Measurements from ENCODE around the gene GIMAP1. TPM values are rescaled to one million over a fixed set of nuclear protein-coding genes. Genes with fewer than 3 reads are reported as not detected.

GIMAP1 gene
- total RNA-seq, 1 experiment from 2014 or later: not detected

DNA sequence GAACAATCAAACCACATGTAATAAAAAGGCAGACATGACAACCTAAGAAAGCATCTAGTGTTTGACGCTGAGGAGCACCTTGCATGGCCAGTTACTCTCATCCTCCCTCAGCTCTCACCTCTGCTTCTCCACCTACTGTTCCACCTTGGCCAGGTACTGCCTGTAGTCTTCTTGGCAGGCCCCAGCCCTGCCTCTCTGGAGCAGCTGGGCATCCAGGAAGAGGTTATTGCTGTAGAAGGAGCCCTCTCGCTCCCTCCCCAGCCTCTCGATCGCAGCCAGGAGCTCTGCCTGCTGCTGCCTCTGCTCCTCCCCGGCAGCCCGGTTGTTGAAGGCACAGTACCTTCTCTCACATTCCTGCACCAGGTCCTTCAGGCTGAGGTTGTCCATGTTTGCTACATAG lies 30.5 kb downstream of the GIMAP1 start (continued):
- TF ChIP-seq, protein P1, sequence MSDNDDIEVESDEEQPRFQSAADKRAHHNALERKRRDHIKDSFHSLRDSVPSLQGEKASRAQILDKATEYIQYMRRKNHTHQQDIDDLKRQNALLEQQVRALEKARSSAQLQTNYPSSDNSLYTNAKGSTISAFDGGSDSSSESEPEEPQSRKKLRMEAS (CRISPR knock-in tag; IDR thresholded peaks at IDR 0.05): no peak

DNA sequence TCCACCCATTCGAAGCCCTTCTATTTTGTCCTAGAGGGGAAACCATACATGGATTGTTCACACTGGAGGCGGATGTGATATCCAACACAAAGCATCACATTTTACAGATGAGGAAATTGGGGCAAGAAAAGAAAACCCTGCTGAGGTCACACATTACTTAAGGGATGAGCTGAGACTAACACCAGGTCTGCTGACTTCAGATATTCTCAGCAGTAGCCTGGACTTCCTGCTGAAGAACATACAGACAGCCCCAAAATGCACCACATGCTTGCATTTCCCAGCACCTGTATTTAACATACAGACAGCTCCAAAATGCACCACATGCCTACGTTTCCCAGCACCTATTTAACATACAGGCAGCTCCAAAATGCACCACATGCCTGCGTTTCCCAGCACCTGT lies 32.0 kb downstream of the GIMAP1 start:
- no peak for ATAC-seq
- ChIA-PET CTCF (no interaction called here), POLR2A (no interaction called here)
- no peak for DNase-seq (ENCODE audit: low spot score)
- Mint-ChIP-seq H3K9me3 (no peaks in the 10 kb centered on the region), H3K4me3 (no peak overlapping the region), H3K27me3 (ENCODE audit: low read depth) (peaks cover 96% of the 10 kb centered on the region), H3K27ac (no peak overlapping the region), H3K4me1 (no peaks in the 10 kb centered on the region), H3K36me3 (no peaks in the 10 kb centered on the region)
- TF ChIP-seq, protein P2, sequence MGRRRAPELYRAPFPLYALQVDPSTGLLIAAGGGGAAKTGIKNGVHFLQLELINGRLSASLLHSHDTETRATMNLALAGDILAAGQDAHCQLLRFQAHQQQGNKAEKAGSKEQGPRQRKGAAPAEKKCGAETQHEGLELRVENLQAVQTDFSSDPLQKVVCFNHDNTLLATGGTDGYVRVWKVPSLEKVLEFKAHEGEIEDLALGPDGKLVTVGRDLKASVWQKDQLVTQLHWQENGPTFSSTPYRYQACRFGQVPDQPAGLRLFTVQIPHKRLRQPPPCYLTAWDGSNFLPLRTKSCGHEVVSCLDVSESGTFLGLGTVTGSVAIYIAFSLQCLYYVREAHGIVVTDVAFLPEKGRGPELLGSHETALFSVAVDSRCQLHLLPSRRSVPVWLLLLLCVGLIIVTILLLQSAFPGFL (CRISPR knock-in tag; IDR thresholded peaks at IDR 0.05; ENCODE audit: borderline replicate concordance): no peak
- TF ChIP-seq ETV6 (CRISPR knock-in tag; IDR thresholded peaks at IDR 0.05): no peak
- no peak for TF ChIP-seq GABPB1 (CRISPR knock-in tag; IDR thresholded peaks at IDR 0.05)
- TF ChIP-seq, protein P3, sequence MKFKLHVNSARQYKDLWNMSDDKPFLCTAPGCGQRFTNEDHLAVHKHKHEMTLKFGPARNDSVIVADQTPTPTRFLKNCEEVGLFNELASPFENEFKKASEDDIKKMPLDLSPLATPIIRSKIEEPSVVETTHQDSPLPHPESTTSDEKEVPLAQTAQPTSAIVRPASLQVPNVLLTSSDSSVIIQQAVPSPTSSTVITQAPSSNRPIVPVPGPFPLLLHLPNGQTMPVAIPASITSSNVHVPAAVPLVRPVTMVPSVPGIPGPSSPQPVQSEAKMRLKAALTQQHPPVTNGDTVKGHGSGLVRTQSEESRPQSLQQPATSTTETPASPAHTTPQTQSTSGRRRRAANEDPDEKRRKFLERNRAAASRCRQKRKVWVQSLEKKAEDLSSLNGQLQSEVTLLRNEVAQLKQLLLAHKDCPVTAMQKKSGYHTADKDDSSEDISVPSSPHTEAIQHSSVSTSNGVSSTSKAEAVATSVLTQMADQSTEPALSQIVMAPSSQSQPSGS (CRISPR knock-in tag; IDR thresholded peaks at IDR 0.05; ENCODE audit: borderline replicate concordance, low read depth): no peak
- no peak for TF ChIP-seq JUN (CRISPR knock-in tag; IDR thresholded peaks at IDR 0.05)
- no peak for TF ChIP-seq KAT7 (CRISPR knock-in tag; IDR thresholded peaks at IDR 0.05; ENCODE audit: borderline replicate concordance)
- no peak for TF ChIP-seq TEAD1 (CRISPR knock-in tag; IDR thresholded peaks at IDR 0.05)
- TF ChIP-seq, protein P4, sequence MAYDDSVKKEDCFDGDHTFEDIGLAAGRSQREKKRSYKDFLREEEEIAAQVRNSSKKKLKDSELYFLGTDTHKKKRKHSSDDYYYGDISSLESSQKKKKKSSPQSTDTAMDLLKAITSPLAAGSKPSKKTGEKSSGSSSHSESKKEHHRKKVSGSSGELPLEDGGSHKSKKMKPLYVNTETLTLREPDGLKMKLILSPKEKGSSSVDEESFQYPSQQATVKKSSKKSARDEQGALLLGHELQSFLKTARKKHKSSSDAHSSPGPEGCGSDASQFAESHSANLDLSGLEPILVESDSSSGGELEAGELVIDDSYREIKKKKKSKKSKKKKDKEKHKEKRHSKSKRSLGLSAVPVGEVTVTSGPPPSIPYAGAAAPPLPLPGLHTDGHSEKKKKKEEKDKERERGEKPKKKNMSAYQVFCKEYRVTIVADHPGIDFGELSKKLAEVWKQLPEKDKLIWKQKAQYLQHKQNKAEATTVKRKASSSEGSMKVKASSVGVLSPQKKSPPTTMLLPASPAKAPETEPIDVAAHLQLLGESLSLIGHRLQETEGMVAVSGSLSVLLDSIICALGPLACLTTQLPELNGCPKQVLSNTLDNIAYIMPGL (CRISPR knock-in tag; IDR thresholded peaks at IDR 0.05): no peak
- no peak for TF ChIP-seq RORB (CRISPR knock-in tag; IDR thresholded peaks at IDR 0.05)
- no peak for TF ChIP-seq NR2C2 (CRISPR knock-in tag; IDR thresholded peaks at IDR 0.05)
- no peak for TF ChIP-seq ZNF263 (CRISPR knock-in tag; IDR thresholded peaks at IDR 0.05; ENCODE audit: low read depth)
- TF ChIP-seq, protein P5, sequence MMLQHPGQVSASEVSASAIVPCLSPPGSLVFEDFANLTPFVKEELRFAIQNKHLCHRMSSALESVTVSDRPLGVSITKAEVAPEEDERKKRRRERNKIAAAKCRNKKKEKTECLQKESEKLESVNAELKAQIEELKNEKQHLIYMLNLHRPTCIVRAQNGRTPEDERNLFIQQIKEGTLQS (CRISPR knock-in tag; conservative IDR thresholded peaks at IDR 0.05): no peak
- TF ChIP-seq, protein P6, sequence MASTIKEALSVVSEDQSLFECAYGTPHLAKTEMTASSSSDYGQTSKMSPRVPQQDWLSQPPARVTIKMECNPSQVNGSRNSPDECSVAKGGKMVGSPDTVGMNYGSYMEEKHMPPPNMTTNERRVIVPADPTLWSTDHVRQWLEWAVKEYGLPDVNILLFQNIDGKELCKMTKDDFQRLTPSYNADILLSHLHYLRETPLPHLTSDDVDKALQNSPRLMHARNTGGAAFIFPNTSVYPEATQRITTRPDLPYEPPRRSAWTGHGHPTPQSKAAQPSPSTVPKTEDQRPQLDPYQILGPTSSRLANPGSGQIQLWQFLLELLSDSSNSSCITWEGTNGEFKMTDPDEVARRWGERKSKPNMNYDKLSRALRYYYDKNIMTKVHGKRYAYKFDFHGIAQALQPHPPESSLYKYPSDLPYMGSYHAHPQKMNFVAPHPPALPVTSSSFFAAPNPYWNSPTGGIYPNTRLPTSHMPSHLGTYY (CRISPR knock-in tag; IDR thresholded peaks at IDR 0.05): no peak

DNA sequence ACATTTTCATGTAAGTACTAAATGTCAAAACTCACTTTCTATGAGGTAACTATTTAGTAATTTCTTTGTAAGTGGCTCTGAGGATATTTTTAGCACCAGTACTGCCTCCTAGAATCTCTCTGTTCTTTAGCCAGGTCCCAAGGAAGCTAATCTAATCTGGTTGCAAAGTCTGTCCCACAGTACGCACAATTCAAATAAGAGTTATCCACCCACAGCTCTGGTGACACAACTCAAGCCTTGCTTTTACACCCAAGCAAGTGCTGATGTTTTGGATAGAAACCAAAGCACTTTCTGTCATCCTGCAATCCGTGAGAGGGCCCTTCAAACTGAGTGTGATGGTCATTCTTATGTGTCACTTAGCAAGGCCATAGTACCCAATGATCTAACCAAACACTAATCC lies 35.3 kb downstream of the GIMAP1 start:
- Mint-ChIP-seq H3K27me3 (ENCODE audit: low read depth) (peaks cover 89% of the 10 kb centered on the region), H3K4me3 (no peak overlapping the region), H3K9me3 (no peaks in the 10 kb centered on the region), H3K4me1 (no peaks in the 10 kb centered on the region), H3K27ac (no peak overlapping the region), H3K36me3 (no peaks in the 10 kb centered on the region)
- ChIA-PET POLR2A (no interaction called here), CTCF (no interaction called here)
- TF ChIP-seq ZNF416 (CRISPR knock-in tag; IDR thresholded peaks at IDR 0.05) (no peak), ZBTB21 (CRISPR knock-in tag; IDR thresholded peaks at IDR 0.05; ENCODE audit: borderline replicate concordance) (no peak), SMAD3 (CRISPR knock-in tag; IDR thresholded peaks at IDR 0.05; ENCODE audit: borderline replicate concordance) (no peak), JAZF1 (CRISPR knock-in tag; IDR thresholded peaks at IDR 0.05) (no peak), ELF4 (CRISPR knock-in tag; IDR thresholded peaks at IDR 0.05; ENCODE audit: low read depth) (no peak), TP53 (CRISPR knock-in tag; IDR thresholded peaks at IDR 0.05) (no peak), RORB (CRISPR knock-in tag; IDR thresholded peaks at IDR 0.05) (no peak), MYBL2 (CRISPR knock-in tag; IDR thresholded peaks at IDR 0.05) (no peak), HMGA2 (CRISPR knock-in tag; IDR thresholded peaks at IDR 0.05) (no peak), ETV6 (CRISPR knock-in tag; IDR thresholded peaks at IDR 0.05) (no peak)
- TF ChIP-seq, protein P7, sequence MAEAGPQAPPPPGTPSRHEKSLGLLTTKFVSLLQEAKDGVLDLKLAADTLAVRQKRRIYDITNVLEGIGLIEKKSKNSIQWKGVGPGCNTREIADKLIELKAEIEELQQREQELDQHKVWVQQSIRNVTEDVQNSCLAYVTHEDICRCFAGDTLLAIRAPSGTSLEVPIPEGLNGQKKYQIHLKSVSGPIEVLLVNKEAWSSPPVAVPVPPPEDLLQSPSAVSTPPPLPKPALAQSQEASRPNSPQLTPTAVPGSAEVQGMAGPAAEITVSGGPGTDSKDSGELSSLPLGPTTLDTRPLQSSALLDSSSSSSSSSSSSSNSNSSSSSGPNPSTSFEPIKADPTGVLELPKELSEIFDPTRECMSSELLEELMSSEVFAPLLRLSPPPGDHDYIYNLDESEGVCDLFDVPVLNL (CRISPR knock-in tag; IDR thresholded peaks at IDR 0.05; ENCODE audit: borderline replicate concordance, low read depth): no peak
- TF ChIP-seq, protein P2 (CRISPR knock-in tag; IDR thresholded peaks at IDR 0.05; ENCODE audit: borderline replicate concordance): no peak
- TF ChIP-seq, protein P8, sequence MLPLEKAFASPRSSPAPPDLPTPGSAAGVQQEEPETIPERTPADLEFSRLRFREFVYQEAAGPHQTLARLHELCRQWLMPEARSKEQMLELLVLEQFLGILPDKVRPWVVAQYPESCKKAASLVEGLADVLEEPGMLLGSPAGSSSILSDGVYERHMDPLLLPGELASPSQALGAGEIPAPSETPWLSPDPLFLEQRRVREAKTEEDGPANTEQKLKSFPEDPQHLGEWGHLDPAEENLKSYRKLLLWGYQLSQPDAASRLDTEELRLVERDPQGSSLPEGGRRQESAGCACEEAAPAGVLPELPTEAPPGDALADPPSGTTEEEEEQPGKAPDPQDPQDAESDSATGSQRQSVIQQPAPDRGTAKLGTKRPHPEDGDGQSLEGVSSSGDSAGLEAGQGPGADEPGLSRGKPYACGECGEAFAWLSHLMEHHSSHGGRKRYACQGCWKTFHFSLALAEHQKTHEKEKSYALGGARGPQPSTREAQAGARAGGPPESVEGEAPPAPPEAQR (CRISPR knock-in tag; IDR thresholded peaks at IDR 0.05): no peak
- DNase-seq (ENCODE audit: low spot score): no peak
- no peak for ATAC-seq

All from WTC11 (cell line).